ENCODE measurements around the gene ATP6V1F.
A peak's percentile ranks its signal among the peaks of the same experiment; 100 is the strongest.

The ATP6V1F gene

GRCh38 chr7:128862571-128863432 is at the start of gene ATP6V1F:
Gene ATP6V1F (plus strand): TSS chr7:128862856. CDS start chr7:128862905, 49 bp downstream.
- DNase-seq (ENCODE audit: low read depth in 2 of 2): peak; percentile 95 to 98

GRCh38 chr7:128814499-128814898 is 48.2 kb upstream of the ATP6V1F start:
- DNase-seq (ENCODE audit: low read depth in 2 of 2): no peak

- DNase-seq (ENCODE audit: low read depth in 2 of 2): no peak
Measured at GRCh38 chr7:128815289-128815942, 47.2 kb upstream of the ATP6V1F start.

GRCh38 chr7:128818694-128819093 is 44.0 kb upstream of the ATP6V1F start:
- no peak for DNase-seq (ENCODE audit: low read depth in 2 of 2)

GRCh38 chr7:128821724-128822123 is 40.9 kb upstream of the ATP6V1F start:
- no peak for DNase-seq (ENCODE audit: low read depth in 2 of 2)

- DNase-seq (ENCODE audit: low read depth in 2 of 2): no peak
Measured at GRCh38 chr7:128826512-128826911, 36.1 kb upstream of the ATP6V1F start.

GRCh38 chr7:128826916-128827247 is 35.8 kb upstream of the ATP6V1F start:
- DNase-seq (ENCODE audit: low read depth in 2 of 2): no peak

- DNase-seq (ENCODE audit: low read depth in 2 of 2): no peak
Measured at GRCh38 chr7:128827248-128827958, 35.3 kb upstream of the ATP6V1F start.

GRCh38 chr7:128827971-128828711 is 34.5 kb upstream of the ATP6V1F start:
- DNase-seq (ENCODE audit: low read depth in 2 of 2): no peak

- no peak for DNase-seq (ENCODE audit: low read depth in 2 of 2)
Measured at GRCh38 chr7:128829391-128830166, 33.1 kb upstream of the ATP6V1F start.

GRCh38 chr7:128830231-128831177 is 32.2 kb upstream of the ATP6V1F start, which contains the start of gene FLNC:
Gene FLNC (plus strand): TSS chr7:128830406. CDS start chr7:128830638, 232 bp downstream.
- no peak for DNase-seq (ENCODE audit: low read depth in 2 of 2)

- no peak for DNase-seq (ENCODE audit: low read depth in 2 of 2)
Measured at GRCh38 chr7:128831178-128831993, 31.3 kb upstream of the ATP6V1F start.

- DNase-seq (ENCODE audit: low read depth in 2 of 2): no peak
Measured at GRCh38 chr7:128831994-128832879, 30.4 kb upstream of the ATP6V1F start.

GRCh38 chr7:128832880-128833147 is 29.8 kb upstream of the ATP6V1F start:
- DNase-seq (ENCODE audit: low read depth in 2 of 2): no peak

GRCh38 chr7:128833148-128833945 is 29.3 kb upstream of the ATP6V1F start:
- no peak for DNase-seq (ENCODE audit: low read depth in 2 of 2)

GRCh38 chr7:128833946-128834325 is 28.7 kb upstream of the ATP6V1F start:
- DNase-seq (ENCODE audit: low read depth in 2 of 2): no peak

- DNase-seq (ENCODE audit: low read depth in 2 of 2): no peak
Measured at GRCh38 chr7:128835231-128835751, 27.4 kb upstream of the ATP6V1F start.
